Endothelial cell of umbilical vein (primary cell): ENCODE measurements around the gene RPL34. TPM values are rescaled to one million over a fixed set of nuclear protein-coding genes. Genes with fewer than 3 reads are reported as not detected.

Experiments
- BruUV-seq: library from RNA; stranded (reverse); fragments of 400-500 nt; replicated peaks from 2 replicates; lab custom pipeline; 2021; lab: Mats Ljungman, UMichigan
- CTCF ChIA-PET: fragments of 300-600, 350-600 bp; sonication (Branson Sonifier 250); formaldehyde crosslinking; loops from one replicate; lab custom pipeline; 2021; ENCODE audit warnings: antibody characterized with exemption, inconsistent platforms; lab: Charles Lee
- POLR2A ChIA-PET: fragments of 300-600, 350-600 bp; sonication (Branson Sonifier 250); formaldehyde crosslinking; loops from one replicate; lab custom pipeline; 2021; ENCODE audit warnings: antibody characterized with exemption, inconsistent platforms; lab: Charles Lee
- DNase-seq: peaks from one replicate; pipeline ENCODE4 v3.0.0-alpha.2; 2011; ENCODE audit warnings: low read depth, low spot score
- FAIRE-seq: peaks from 2 replicates; lab custom pipeline; 2011; peaks lifted over from hg19 to GRCh38; lab: Jason Lieb, UNC
- H2AFZ ChIP-seq: 2 replicates; pipeline ENCODE4 v1.6.0; 2012; ENCODE audit warnings: low read depth, low read length, control low read depth, inconsistent platforms
- H3K27ac ChIP-seq: 2 replicates; pipeline ENCODE4 v1.5.1; 2011; ENCODE audit warnings: low read depth, mild to moderate bottlenecking, control low read depth, low read length, moderate library complexity; ENCODE audit not compliant: insufficient read depth
- H3K27me3 ChIP-seq, 2 experiments: 2 replicates each; pipeline versions ENCODE4 v1.6.0 to v1.6.1; 2011; ENCODE audit warnings: low read length in 2 of 2, mixed read lengths in 1 of 2; ENCODE audit not compliant: control insufficient read depth in 2 of 2, insufficient read depth in 2 of 2
- H3K36me3 ChIP-seq, 2 experiments: 2 replicates in 1 of 2; 3 replicates in 1 of 2; pipeline ENCODE4 v1.5.1; 2011; ENCODE audit warnings: low read length in 2 of 2, mild to moderate bottlenecking in 1 of 2, moderate library complexity in 1 of 2; ENCODE audit not compliant: control insufficient read depth in 2 of 2, insufficient read depth in 2 of 2; ENCODE audit errors: extremely low read depth in 1 of 2
- H3K4me1 ChIP-seq: 3 replicates; pipeline ENCODE4 v1.5.1; 2011; ENCODE audit warnings: mild to moderate bottlenecking, low read length; ENCODE audit not compliant: control insufficient read depth, insufficient read depth; ENCODE audit errors: extremely low read depth
- H3K4me2 ChIP-seq: 2 replicates; pipeline ENCODE4 v1.6.1; 2011; ENCODE audit warnings: low read length, control low read depth, mixed read lengths; ENCODE audit not compliant: insufficient read depth
- H3K4me3 ChIP-seq, 3 experiments: fragments of 200-600 bp in 1 of 3; sonication (generic), shearing (Covaris generic) in 1 of 3; replicated peaks in 1 of 3; 2 replicates each; pipeline ENCODE4 v1.5.1; 2011 to 2016; ENCODE audit warnings: control low read depth in 3 of 3, low read length in 3 of 3, mild to moderate bottlenecking in 2 of 3, inconsistent platforms in 1 of 3, low read depth in 1 of 3, moderate library complexity in 1 of 3; ENCODE audit not compliant: insufficient read depth in 1 of 3
- H3K79me2 ChIP-seq: 2 replicates; pipeline ENCODE4 v1.6.0; 2012; ENCODE audit warnings: low read length, inconsistent platforms; ENCODE audit not compliant: control insufficient read depth, insufficient read depth
- H3K9ac ChIP-seq: replicated peaks from 2 replicates; pipeline ENCODE3; 2011; ENCODE audit warnings: low read length, control low read depth; ENCODE audit not compliant: insufficient read depth; ENCODE audit errors: extremely low read depth
- H3K9me1 ChIP-seq: replicated peaks from 3 replicates; pipeline ENCODE4 v1.6.0; 2011; ENCODE audit warnings: mild to moderate bottlenecking, low read length; ENCODE audit not compliant: control insufficient read depth, insufficient read depth; ENCODE audit errors: extremely low read depth
- H3K9me3 ChIP-seq: replicated peaks from 2 replicates; pipeline ENCODE4 v1.5.1; 2012; ENCODE audit warnings: low read length, inconsistent platforms; ENCODE audit not compliant: control insufficient read depth, insufficient read depth
- H4K20me1 ChIP-seq: replicated peaks from 2 replicates; pipeline ENCODE3; 2011; ENCODE audit warnings: mild to moderate bottlenecking, low read length; ENCODE audit not compliant: control insufficient read depth, insufficient read depth; ENCODE audit errors: extremely low read depth
- EZH2 ChIP-seq: IDR thresholded peaks from 2 replicates; pipeline ENCODE4 v1.6.1; 2012; ENCODE audit warnings: borderline replicate concordance, low read depth, mild to moderate bottlenecking, moderate library complexity, low read length, inconsistent platforms; ENCODE audit not compliant: severe bottlenecking
- FOS ChIP-seq: IDR thresholded peaks from 2 replicates; pipeline ENCODE4 v1.6.1; 2011; ENCODE audit warnings: mild to moderate bottlenecking, low read length, moderate library complexity, borderline replicate concordance; ENCODE audit not compliant: insufficient read depth
- GATA2 ChIP-seq: IDR thresholded peaks from 2 replicates; pipeline ENCODE4 v1.7.0; 2011; ENCODE audit warnings: low read depth, mild to moderate bottlenecking, moderate library complexity, mixed read lengths, low read length; ENCODE audit not compliant: insufficient read length, insufficient read depth
- JUN ChIP-seq: IDR thresholded peaks from 2 replicates; pipeline ENCODE4 v1.6.1; 2011; ENCODE audit warnings: borderline replicate concordance, low read depth; ENCODE audit not compliant: insufficient read length, insufficient read depth
- MYC ChIP-seq: IDR thresholded peaks from one replicate; pipeline ENCODE4 v1.6.1; 2011; ENCODE audit warnings: mild to moderate bottlenecking, low read depth, low read length
- POLR2A ChIP-seq: IDR thresholded peaks from 2 replicates; pipeline ENCODE4 v1.6.1; 2012; ENCODE audit warnings: low read depth, mild to moderate bottlenecking, control low read depth, low read length
- POLR2AphosphoS5 ChIP-seq: IDR thresholded peaks from 2 replicates; pipeline ENCODE4 v1.6.1; 2012; ENCODE audit warnings: low read depth, mild to moderate bottlenecking, control low read depth, low read length, moderate library complexity; ENCODE audit not compliant: insufficient read depth
- dilution Hi-C: fragments of 300-500 bp; cut with MboI; formaldehyde crosslinking; loops from one replicate; pipeline ENCODE4 v1.15.0; 2019; ENCODE audit warnings: low sequenced_read_pairs; ENCODE audit not compliant: extremely low pct_ligation_motif_present
- intact Hi-C: fragments of 100-400 bp; cut with micrococcal nuclease; formaldehyde crosslinking; loops from one replicate; pipeline ENCODE4 v1.10.0; 2022
- polyA plus RNA-seq, 4 experiments: library from polyadenylated mRNA; depleted of rRNA in 3 of 4; stranded (reverse) in 3 of 4; unstranded in 1 of 4; fragments of >200 nt; gene quantifications; 2 replicates each; pipeline versions ENCODE4 v1.2.1 to v1.2.3, GENCODE V29; 2011 to 2012; ENCODE audit warnings: missing spikeins in 1 of 4
- total RNA-seq: library from RNA; stranded (reverse); gene quantifications from 2 replicates; pipeline ENCODE4 v1.2.3, GENCODE V29; 2021
- TF ChIP-seq, protein P1 (sequence below), 2 donors: IDR thresholded peaks; 1 replicate in 1 of 2; 2 replicates in 1 of 2; pipeline ENCODE4 v1.5.1; 2011; ENCODE audit warnings: low read length in 2 of 2, mild to moderate bottlenecking in 2 of 2, moderate library complexity in 2 of 2, control low read depth in 1 of 2, inconsistent platforms in 1 of 2, low read depth in 1 of 2; ENCODE audit not compliant: insufficient read depth in 1 of 2; ENCODE audit errors: extremely low read depth in 1 of 2
- TF ChIP-seq, protein P2 (sequence below): IDR thresholded peaks from 2 replicates; pipeline ENCODE4 v1.6.1; 2011; ENCODE audit not compliant: insufficient read depth, insufficient read length

Gene RPL34
- total and polyA plus RNA-seq, 2 donors (not counting 3 experiments of a cell fraction or from before 2014, with no cell fraction given) = 1,114 to 2,397 TPM

DNA sequence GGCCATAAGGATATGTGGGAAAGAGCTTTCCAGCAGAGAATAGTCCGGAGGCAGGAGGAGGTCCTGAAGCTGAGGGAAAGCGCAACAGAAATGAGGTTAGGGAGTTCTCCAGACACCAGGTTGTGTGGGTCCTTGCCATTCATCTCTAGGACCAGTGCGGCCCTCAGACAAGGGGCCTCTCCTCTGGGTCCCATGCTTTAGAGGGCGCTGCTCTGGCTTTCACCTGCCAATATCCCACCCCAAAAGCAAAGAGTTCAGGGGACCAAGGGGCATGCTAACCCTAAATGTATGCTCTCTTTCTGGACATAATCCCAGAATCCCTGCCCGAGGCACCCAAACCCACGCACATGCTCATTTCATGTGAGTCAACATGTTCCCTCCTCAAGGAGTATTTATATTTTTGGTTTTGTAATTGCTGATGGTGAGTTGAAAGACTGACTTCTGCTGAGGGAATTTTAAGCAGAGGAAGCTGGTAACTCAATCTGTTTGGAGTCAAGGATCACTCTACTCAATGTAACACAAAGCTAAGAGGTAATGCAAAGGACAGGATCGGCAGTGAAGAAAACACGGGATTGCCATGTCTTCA lies 14.8 kb downstream of the RPL34 start:
- no peaks in the 10 kb centered on the region for H3K4me1 ChIP-seq
- dilution Hi-C loops = no loop called here
- H3K9me3 ChIP-seq = no peaks in the 10 kb centered on the region
- H2AFZ ChIP-seq = no peak overlapping the region
- H4K20me1 ChIP-seq = no peaks in the 10 kb centered on the region
- intact Hi-C loops = no loop called here
- no TSS peak for BruUV-seq
- no peaks in the 10 kb centered on the region for H3K79me2 ChIP-seq
- POLR2A ChIA-PET = no interaction called here
- no peak overlapping the region for H3K9ac ChIP-seq
- no peak overlapping the region for H3K27ac ChIP-seq
- no peak for FAIRE-seq
- H3K4me2 ChIP-seq = no peak overlapping the region
- no peak overlapping the region for H3K4me3 ChIP-seq
- TF ChIP-seq, protein P1, sequence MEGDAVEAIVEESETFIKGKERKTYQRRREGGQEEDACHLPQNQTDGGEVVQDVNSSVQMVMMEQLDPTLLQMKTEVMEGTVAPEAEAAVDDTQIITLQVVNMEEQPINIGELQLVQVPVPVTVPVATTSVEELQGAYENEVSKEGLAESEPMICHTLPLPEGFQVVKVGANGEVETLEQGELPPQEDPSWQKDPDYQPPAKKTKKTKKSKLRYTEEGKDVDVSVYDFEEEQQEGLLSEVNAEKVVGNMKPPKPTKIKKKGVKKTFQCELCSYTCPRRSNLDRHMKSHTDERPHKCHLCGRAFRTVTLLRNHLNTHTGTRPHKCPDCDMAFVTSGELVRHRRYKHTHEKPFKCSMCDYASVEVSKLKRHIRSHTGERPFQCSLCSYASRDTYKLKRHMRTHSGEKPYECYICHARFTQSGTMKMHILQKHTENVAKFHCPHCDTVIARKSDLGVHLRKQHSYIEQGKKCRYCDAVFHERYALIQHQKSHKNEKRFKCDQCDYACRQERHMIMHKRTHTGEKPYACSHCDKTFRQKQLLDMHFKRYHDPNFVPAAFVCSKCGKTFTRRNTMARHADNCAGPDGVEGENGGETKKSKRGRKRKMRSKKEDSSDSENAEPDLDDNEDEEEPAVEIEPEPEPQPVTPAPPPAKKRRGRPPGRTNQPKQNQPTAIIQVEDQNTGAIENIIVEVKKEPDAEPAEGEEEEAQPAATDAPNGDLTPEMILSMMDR (IDR thresholded peaks at IDR 0.05; ENCODE audit: extremely low read depth in 1 of 2, insufficient read depth in 1 of 2, low read depth in 1 of 2, low read length in 2 of 2) = no peak
- TF ChIP-seq EZH2 (no peak), FOS (no peak), POLR2A (no peak), JUN (no peak), MYC (no peak), GATA2 (no peak), POLR2AphosphoS5 (no peak)
- TF ChIP-seq, protein P2, sequence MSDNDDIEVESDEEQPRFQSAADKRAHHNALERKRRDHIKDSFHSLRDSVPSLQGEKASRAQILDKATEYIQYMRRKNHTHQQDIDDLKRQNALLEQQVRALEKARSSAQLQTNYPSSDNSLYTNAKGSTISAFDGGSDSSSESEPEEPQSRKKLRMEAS = no peak
- no peaks in the 10 kb centered on the region for H3K9me1 ChIP-seq
- H3K27me3 ChIP-seq = no peaks in the 10 kb centered on the region
- CTCF ChIA-PET = no interaction called here
- DNase-seq = no peak
- peaks cover 7 to 14% of the 10 kb centered on the region in 2 experiments for H3K36me3 ChIP-seq
